Measurements from ENCODE around the gene POLA1.
"Not testable (repeated sequence)": the region's sequence is repeated elsewhere in the genome, so short reads cannot be mapped to it uniquely, and the experiment has no call there.

POLA1 gene

GRCh38 chrX:24693453-24694202 lies at the start of gene POLA1:
POLA1 (plus strand) TSS chrX:24693918; CDS start chrX:24693962, 44 bp downstream.
- DNase-seq: peak; percentile 96

GRCh38 chrX:24646006-24646405 lies 47.7 kb upstream of the POLA1 start:
- no peak for DNase-seq

- peak; percentile 54 for DNase-seq
These were observed 47.0 kb upstream of the POLA1 start for GRCh38 chrX:24646745-24647182.

- DNase-seq: peak; percentile 90
These were observed 46.3 kb upstream of the POLA1 start, which contains the start of gene PCYT1B for GRCh38 chrX:24647257-24648058. PCYT1B (minus strand) TSS chrX:24647347; CDS start chrX:24647105, 242 bp downstream.

- DNase-seq: no peak
These were observed 45.2 kb upstream of the POLA1 start for GRCh38 chrX:24648495-24648894.

GRCh38 chrX:24651783-24652182 lies 41.9 kb upstream of the POLA1 start:
- no peak for DNase-seq

GRCh38 chrX:24655679-24656078 lies 38.0 kb upstream of the POLA1 start:
- DNase-seq: not testable (repeated sequence)

- peak; percentile 21 for DNase-seq
These were observed 35.9 kb upstream of the POLA1 start for GRCh38 chrX:24657671-24658386.

GRCh38 chrX:24658421-24658820 lies 35.3 kb upstream of the POLA1 start:
- no peak for DNase-seq

GRCh38 chrX:24659106-24659505 lies 34.6 kb upstream of the POLA1 start:
- DNase-seq: no peak

- no peak for DNase-seq
These were observed 34.1 kb upstream of the POLA1 start for GRCh38 chrX:24659646-24660045.

GRCh38 chrX:24661292-24661691 lies 32.4 kb upstream of the POLA1 start:
- no peak for DNase-seq

GRCh38 chrX:24662352-24662751 lies 31.4 kb upstream of the POLA1 start:
- no peak for DNase-seq

- DNase-seq: no peak
These were observed 25.6 kb upstream of the POLA1 start for GRCh38 chrX:24668111-24668510.

GRCh38 chrX:24672701-24673190 lies 21.0 kb upstream of the POLA1 start:
- DNase-seq: no peak

- no peak for DNase-seq
These were observed 20.3 kb upstream of the POLA1 start for GRCh38 chrX:24673424-24673823.

- DNase-seq: peak; percentile 21
These were observed 17.2 kb upstream of the POLA1 start for GRCh38 chrX:24676403-24677024.

- DNase-seq: no peak
These were observed 10.8 kb upstream of the POLA1 start for GRCh38 chrX:24682739-24683432.

GRCh38 chrX:24684048-24684447 lies 9.7 kb upstream of the POLA1 start:
- no peak for DNase-seq

GRCh38 chrX:24692305-24692704 lies 1.4 kb upstream of the POLA1 start:
- no peak for DNase-seq

GRCh38 chrX:24694825-24695224 lies 1.1 kb downstream of the POLA1 start:
- no peak for DNase-seq

- no peak for DNase-seq
These were observed 2.6 kb downstream of the POLA1 start for GRCh38 chrX:24696294-24696693.
